Epithelial cell of esophagus (primary cell): ENCODE data around the gene DHX38.
A peak's percentile ranks its signal among the peaks of the same experiment; 100 is the strongest.

Experiments used
- DNase-seq: peaks from one replicate; pipeline ENCODE4 v3.0.0; 2010; ENCODE audit warnings: low read depth
- H3K4me3 ChIP-seq: 2 replicates; pipeline ENCODE4 v1.5.1; 2011; ENCODE audit warnings: mild to moderate bottlenecking, low read length, control low read depth
- TF ChIP-seq, protein P1 (sequence below): IDR thresholded peaks from 2 replicates; pipeline ENCODE4 v1.5.1; 2011; ENCODE audit warnings: low read depth, mild to moderate bottlenecking, low read length, control low read depth, inconsistent platforms; ENCODE audit not compliant: insufficient read depth; ENCODE audit errors: missing control alignments

DHX38 gene

DNA sequence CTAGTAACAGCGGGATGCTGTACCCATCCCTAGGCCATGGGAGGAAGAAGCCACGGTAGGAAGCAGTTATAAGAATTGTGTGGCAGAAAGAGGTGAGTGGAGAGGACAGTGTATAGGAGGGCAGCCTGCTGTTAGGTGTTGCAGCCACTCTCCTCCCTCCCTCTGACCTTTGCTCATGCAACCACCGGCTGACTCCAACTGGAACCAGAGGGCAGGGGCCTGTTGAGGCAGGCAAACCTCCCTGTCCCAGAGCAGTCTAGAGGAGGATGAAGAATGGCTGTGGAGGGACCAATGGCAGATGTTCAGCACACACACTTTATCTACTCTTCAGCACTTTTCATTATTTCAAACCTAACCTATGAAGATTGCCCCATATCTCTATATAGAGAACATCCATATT lies 2.4 kb upstream of the DHX38 start:
- TF ChIP-seq, protein P1, sequence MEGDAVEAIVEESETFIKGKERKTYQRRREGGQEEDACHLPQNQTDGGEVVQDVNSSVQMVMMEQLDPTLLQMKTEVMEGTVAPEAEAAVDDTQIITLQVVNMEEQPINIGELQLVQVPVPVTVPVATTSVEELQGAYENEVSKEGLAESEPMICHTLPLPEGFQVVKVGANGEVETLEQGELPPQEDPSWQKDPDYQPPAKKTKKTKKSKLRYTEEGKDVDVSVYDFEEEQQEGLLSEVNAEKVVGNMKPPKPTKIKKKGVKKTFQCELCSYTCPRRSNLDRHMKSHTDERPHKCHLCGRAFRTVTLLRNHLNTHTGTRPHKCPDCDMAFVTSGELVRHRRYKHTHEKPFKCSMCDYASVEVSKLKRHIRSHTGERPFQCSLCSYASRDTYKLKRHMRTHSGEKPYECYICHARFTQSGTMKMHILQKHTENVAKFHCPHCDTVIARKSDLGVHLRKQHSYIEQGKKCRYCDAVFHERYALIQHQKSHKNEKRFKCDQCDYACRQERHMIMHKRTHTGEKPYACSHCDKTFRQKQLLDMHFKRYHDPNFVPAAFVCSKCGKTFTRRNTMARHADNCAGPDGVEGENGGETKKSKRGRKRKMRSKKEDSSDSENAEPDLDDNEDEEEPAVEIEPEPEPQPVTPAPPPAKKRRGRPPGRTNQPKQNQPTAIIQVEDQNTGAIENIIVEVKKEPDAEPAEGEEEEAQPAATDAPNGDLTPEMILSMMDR: no peak
- H3K4me3 ChIP-seq: no peak overlapping the region
- no peak for DNase-seq

DNA sequence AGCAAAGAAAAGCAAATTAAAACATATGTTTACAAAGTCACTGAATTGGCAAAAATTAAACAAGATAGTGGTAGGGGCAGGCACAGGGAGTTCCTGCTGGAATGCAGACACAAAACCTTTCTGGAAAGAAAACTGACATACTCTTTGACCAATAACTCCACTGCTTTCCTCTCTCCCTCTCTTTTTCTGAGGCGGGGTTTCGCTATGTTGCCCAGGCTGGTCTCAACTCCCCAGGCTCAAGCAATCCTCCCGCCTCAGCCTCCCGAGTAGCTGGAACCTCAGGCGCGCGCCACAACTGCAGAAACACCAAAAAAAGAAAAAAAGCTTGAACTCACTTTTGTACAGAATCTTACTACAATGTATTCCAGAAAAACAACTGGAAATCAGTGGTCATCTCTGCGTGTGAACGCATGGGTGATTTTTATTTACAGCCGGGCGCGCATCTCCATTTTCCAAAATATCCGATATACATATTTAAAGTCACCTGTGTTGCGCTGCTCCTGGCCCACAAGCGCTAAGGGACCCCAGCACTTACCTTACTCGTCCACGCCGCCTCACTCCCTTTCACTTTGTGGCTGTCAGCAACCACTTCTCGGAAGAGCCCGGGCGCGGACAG lies 707 bp upstream of the DHX38 start:
- peak; percentile 67 for DNase-seq
- TF ChIP-seq, protein P1: no peak
- H3K4me3 ChIP-seq: peak overlapping the region; percentile 93

DNA sequence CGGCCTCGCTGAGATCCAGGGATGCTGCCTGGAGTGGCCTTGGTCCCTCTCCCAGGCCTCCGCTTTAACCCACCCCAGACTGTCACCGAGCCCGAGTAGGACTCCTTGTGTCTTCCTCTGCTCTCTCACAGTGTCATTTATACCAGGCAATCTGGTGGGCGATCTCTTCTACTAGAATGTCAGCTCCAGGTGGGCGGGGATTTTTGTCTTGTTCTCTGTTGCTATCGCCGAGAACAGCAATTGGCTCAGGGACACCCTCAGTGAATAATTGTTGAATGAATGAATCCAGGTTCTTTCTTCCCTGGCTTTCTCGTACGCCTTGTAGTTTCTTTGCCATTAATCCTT lies 591 bp downstream of the DHX38 start:
- TF ChIP-seq, protein P1: no peak
- peak; percentile 27 for DNase-seq
- peak overlapping the region; percentile 93 for H3K4me3 ChIP-seq

DNA sequence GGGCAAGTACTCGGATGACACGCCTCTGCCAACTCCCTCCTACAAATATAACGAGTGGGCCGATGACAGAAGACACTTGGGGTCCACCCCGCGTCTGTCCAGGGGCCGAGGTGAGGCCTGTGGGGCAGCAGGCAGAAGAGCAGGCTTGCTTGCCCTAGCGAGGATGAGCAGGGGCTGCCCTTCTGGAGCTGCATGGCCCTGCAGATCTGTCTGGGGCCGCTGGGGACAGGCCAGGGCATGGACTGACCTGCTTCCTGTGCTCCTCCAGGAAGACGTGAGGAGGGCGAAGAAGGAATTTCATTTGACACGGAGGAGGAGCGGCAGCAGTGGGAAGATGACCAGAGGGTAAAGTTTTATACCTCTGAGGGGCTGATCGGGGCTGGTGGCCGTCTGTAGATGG lies 5.3 kb downstream of the DHX38 start:
- DNase-seq: no peak
- TF ChIP-seq, protein P1: no peak
- H3K4me3 ChIP-seq: no peak overlapping the region

DNA sequence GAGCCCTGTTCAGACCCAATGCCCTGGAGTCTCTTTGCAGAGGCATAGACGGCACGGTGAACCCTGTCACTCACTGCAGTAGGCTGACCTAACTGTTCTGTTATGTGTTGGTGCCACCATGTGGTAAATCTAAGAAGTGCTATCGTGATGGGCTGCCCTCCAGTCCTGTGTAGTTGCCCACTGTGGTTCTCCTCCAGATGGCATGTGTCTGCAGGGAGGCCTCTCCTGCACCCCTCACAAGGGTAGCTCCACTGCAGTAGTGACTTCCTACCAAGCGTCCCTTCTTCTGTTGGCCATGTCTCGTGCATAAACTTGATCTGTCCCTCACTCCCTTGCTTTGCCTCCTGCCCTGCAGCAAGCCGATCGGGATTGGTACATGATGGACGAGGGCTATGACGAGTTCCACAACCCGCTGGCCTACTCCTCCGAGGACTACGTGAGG lies 5.8 kb downstream of the DHX38 start:
- TF ChIP-seq, protein P1: peak; percentile 61
- peak; percentile 73 for DNase-seq
- no peak overlapping the region for H3K4me3 ChIP-seq

DNA sequence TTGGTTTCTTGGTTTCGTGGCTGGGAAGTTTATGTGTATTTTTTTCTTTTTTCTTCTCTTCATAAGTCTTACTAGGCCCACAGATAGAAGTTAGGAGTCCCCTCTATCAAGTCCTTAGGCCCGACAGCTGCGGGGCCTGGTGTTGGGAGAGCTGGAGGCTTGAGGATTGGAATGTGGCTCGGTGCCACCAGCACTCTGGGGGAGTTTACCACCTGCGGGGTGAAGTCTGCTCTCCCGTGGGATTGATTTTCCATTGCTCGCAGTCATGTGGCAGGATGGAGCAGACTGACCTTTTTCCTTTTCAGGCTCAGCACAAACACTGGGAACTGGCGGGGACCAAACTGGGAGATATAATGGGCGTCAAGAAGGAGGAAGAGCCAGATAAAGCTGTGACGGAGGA lies 7.5 kb downstream of the DHX38 start:
- no peak for DNase-seq
- TF ChIP-seq, protein P1: no peak

DNA sequence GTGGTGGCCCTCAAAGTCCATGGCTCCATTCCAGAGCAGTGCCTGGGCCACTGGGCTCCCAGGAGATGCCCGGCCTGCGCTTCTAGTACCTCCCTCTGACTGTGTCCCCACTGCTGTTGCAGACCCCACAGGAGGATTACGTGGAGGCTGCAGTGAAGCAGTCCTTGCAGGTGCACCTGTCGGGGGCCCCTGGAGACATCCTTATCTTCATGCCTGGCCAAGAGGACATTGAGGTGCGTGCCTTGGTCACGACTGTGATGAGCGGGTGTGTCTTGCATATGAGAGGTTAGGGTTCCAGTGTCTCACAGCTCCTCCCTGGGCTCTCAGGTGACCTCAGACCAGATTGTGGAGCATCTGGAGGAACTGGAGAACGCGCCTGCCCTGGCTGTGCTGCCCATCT lies 11.3 kb downstream of the DHX38 start:
- DNase-seq: no peak
- TF ChIP-seq, protein P1: no peak
- H3K4me3 ChIP-seq: no peak overlapping the region

More for the DNA sequence above, 7.5 kb downstream of the DHX38 start:
- no peak overlapping the region for H3K4me3 ChIP-seq
